K562 (cell line): ENCODE data around the gene GLDN. TPM values are rescaled to one million over a fixed set of nuclear protein-coding genes. Genes with fewer than 3 reads are reported as not detected.

Source experiments
- ATAC-seq: fragments of 200-7000 bp; cut with Tn5 transposase; 3 replicates; pipeline ENCODE4 v1.9.1; 2020; ENCODE audit warnings: moderate library complexity
- Bru-seq: library from RNA; stranded (reverse); fragments of 400-500 nt; gene quantifications from one replicate; lab custom pipeline; 2021; lab: Mats Ljungman, UMichigan
- BruChase-seq, 2 experiments: library from RNA; stranded (reverse); fragments of 400-500 nt; gene quantifications; one replicate each; lab custom pipeline; 2021; lab: Mats Ljungman, UMichigan
- BruUV-seq: library from RNA; stranded (reverse); fragments of 400-500 nt; replicated peaks from 2 replicates; lab custom pipeline; 2021; lab: Mats Ljungman, UMichigan
- CTCF ChIA-PET: fragments of 300-600 bp; formaldehyde crosslinking; extraction: SDS; loops from one replicate; lab custom pipeline; 2021; ENCODE audit warnings: low intra/inter-chr PET ratio; lab: Yijun Ruan, JAX
- POLR2A ChIA-PET: fragments of 300-600, 350-650 bp; sonication (Branson Sonifier 250); formaldehyde crosslinking; extraction: SDS; loops from one replicate; lab custom pipeline; 2021; ENCODE audit warnings: antibody characterized with exemption, inconsistent platforms; lab: Yijun Ruan, JAX
- DNase-seq, 4 experiments: peaks; one replicate each; pipeline versions ENCODE4 v3.0.0 to v3.0.0-alpha.2; 2011 to 2018; ENCODE audit warnings: low spot score in 3 of 4, mixed read lengths in 3 of 4; ENCODE audit errors: extremely low read depth in 1 of 4
- FAIRE-seq: peaks from 2 replicates; lab custom pipeline; 2011; peaks lifted over from hg19 to GRCh38; lab: Jason Lieb, UNC
- H2AFZ ChIP-seq: 2 replicates; pipeline ENCODE4 v1.6.0; 2011; ENCODE audit warnings: low read depth, low read length, control low read depth, inconsistent platforms
- H3K27ac ChIP-seq: fragments of 200-600 bp; 3 replicates; pipeline ENCODE4 v1.8.0; 2011; ENCODE audit warnings: low read depth, mild to moderate bottlenecking, control low read depth, inconsistent platforms, low read length, moderate library complexity, mixed read lengths; ENCODE audit errors: extremely low read depth
- H3K27me3 ChIP-seq, 2 experiments: fragments of 300-600 bp in 1 of 2; 2 replicates in 1 of 2; 3 replicates in 1 of 2; pipeline versions ENCODE4 v1.6.0 to v1.8.0; 2011; ENCODE audit warnings: inconsistent platforms in 2 of 2, low read length in 2 of 2, mild to moderate bottlenecking in 1 of 2, mixed read lengths in 1 of 2, moderate library complexity in 1 of 2; ENCODE audit not compliant: control insufficient read depth in 2 of 2, insufficient read depth in 2 of 2
- H3K36me3 ChIP-seq: fragments of 300-600 bp; 3 replicates; pipeline ENCODE4 v1.8.0; 2011; ENCODE audit warnings: mild to moderate bottlenecking, low read length, inconsistent platforms; ENCODE audit not compliant: control insufficient read depth, insufficient read depth
- H3K4me1 ChIP-seq, 2 experiments: fragments of 200-600 bp in 1 of 2; replicated peaks in 1 of 2; 2 replicates in 1 of 2; 3 replicates in 1 of 2; pipeline versions ENCODE4 v1.5.1 to v1.8.0; 2011; ENCODE audit warnings: inconsistent platforms in 2 of 2, low read length in 2 of 2, mild to moderate bottlenecking in 1 of 2, mixed read lengths in 1 of 2, moderate library complexity in 1 of 2; ENCODE audit not compliant: control insufficient read depth in 2 of 2, insufficient read depth in 2 of 2
- H3K4me2 ChIP-seq: 2 replicates; pipeline ENCODE4 v1.6.1; 2011; ENCODE audit warnings: low read length, control low read depth, inconsistent platforms, mixed read lengths; ENCODE audit not compliant: insufficient read depth
- H3K4me3 ChIP-seq: fragments of 200-600 bp; sonication (generic), shearing (Covaris generic); 2 replicates; pipeline ENCODE4 v1.5.1; 2016; ENCODE audit warnings: control low read depth, inconsistent platforms
- H3K79me2 ChIP-seq: fragments of 200-600 bp; 3 replicates; pipeline ENCODE4 v1.8.0; 2011; ENCODE audit warnings: low read length, inconsistent platforms; ENCODE audit not compliant: control insufficient read depth, insufficient read depth
- H3K9ac ChIP-seq, 2 experiments: 2 replicates each; pipeline versions ENCODE4 v1.6.0 to v1.6.1; 2011; ENCODE audit warnings: low read depth in 2 of 2, low read length in 2 of 2, control low read depth in 1 of 2, inconsistent platforms in 1 of 2, mild to moderate bottlenecking in 1 of 2, mixed read lengths in 1 of 2; ENCODE audit not compliant: insufficient read depth in 1 of 2
- H3K9me1 ChIP-seq: one replicate; pipeline ENCODE4 v1.6.0; 2011; ENCODE audit warnings: inconsistent platforms, mild to moderate bottlenecking, low read length, moderate library complexity; ENCODE audit not compliant: control insufficient read depth, insufficient read depth
- H3K9me3 ChIP-seq: replicated peaks from 2 replicates; pipeline ENCODE4 v1.5.1; 2011; ENCODE audit warnings: low read depth, low read length, inconsistent platforms; ENCODE audit not compliant: control insufficient read depth, insufficient read depth
- H4K20me1 ChIP-seq: replicated peaks from 2 replicates; pipeline ENCODE4 v1.6.1; 2011; ENCODE audit warnings: low read length, inconsistent platforms, mixed read lengths; ENCODE audit not compliant: control insufficient read depth, insufficient read depth
- EZH2 ChIP-seq: IDR thresholded peaks from 2 replicates; pipeline ENCODE4 v1.6.1; 2012; ENCODE audit warnings: low read depth, mild to moderate bottlenecking, inconsistent platforms, low read length, borderline replicate concordance
- GATA2 ChIP-seq: sonication (generic); formaldehyde crosslinking; IDR thresholded peaks from 2 replicates; pipeline ENCODE4 v1.4.0; 2020; ENCODE audit warnings: mild to moderate bottlenecking, missing genetic modification reagents
- RFX7 ChIP-seq: fragments of 250-450 bp; sonication (Bioruptor Pico); IDR thresholded peaks from 2 replicates; pipeline ENCODE4 v1.5.1; 2021; ENCODE audit warnings: mild to moderate bottlenecking
- SMARCB1 ChIP-seq: IDR thresholded peaks from 2 replicates; pipeline ENCODE4 v1.6.1; 2011; ENCODE audit warnings: improper control_type of control experiment, low read depth; ENCODE audit not compliant: insufficient read length
- THAP12 ChIP-seq: fragments of 250-450 bp; sonication (Bioruptor Pico); IDR thresholded peaks from 2 replicates; pipeline ENCODE4 v1.9.0; 2021; ENCODE audit warnings: mild to moderate bottlenecking, inconsistent platforms
- THRA ChIP-seq: fragments of 450-650 bp; IDR thresholded peaks from 2 replicates; pipeline ENCODE4 v1.6.1; 2017; ENCODE audit warnings: mild to moderate bottlenecking, moderate library complexity
- TRIM24 ChIP-seq, 2 experiments: fragments of 450-650 bp; IDR thresholded peaks; 2 replicates each; pipeline ENCODE4 v1.6.1; 2016
- ZNF197 ChIP-seq: fragments of 200-800 bp; sonication (Bioruptor generic); IDR thresholded peaks from 2 replicates; pipeline ENCODE4 v1.6.1; 2016; ENCODE audit warnings: low read depth, missing genetic modification characterization, missing compliant biosample characterization
- ZNF717 ChIP-seq: fragments of 250-450 bp; sonication (Bioruptor Pico); IDR thresholded peaks from 2 replicates; pipeline ENCODE4 v1.5.0; 2021
- WGBS: fragments of 100-300 bp; shearing (Covaris generic); methylation state at CpG from one replicate; pipeline ENCODE4 v1.1.6; 2016; ENCODE audit warnings: low coverage, mixed read lengths; ENCODE audit not compliant: insufficient coverage; ENCODE audit errors: missing lambda C conversion rate; 5-methylcytosine and 5-hydroxymethylcytosine counted together
- in situ Hi-C: fragments of 300-500 bp; cut with MboI; formaldehyde crosslinking; loops from 4 replicates; pipeline ENCODE4 v1.15.0; 2018; ENCODE audit warnings: inconsistent platforms, mixed read lengths
- intact Hi-C: fragments of 100-400 bp; cut with micrococcal nuclease; formaldehyde crosslinking; loops from 2 replicates; pipeline ENCODE4 v1.14.2; 2022
- long read RNA-seq, 3 experiments: library from polyadenylated mRNA in 2 of 3; library from RNA in 1 of 3; unstranded in 2 of 3; stranded (forward) in 1 of 3; transcript quantifications; one replicate each; pipeline ENCODE4 v2.0.0, GENCODE V29; 2019 to 2022
- polyA minus RNA-seq, 3 experiments: library from RNA; depleted of rRNA, polyadenylated mRNA; stranded (reverse); fragments of >200 nt; gene quantifications; 2 replicates each; pipeline ENCODE4 v1.2.3, GENCODE V29; 2011
- polyA plus RNA-seq, 8 experiments: library from polyadenylated mRNA; depleted of rRNA in 4 of 8; stranded (reverse) in 5 of 8; unstranded in 3 of 8; fragments of >200 nt; fragmentation: Nextera tagmentation in 2 of 8; fragmentation: Illumina TruSeq in 1 of 8; extraction: Ambion mirVana in 2 of 8; extraction: Trizol in 1 of 8; gene quantifications; 2 replicates each; pipeline versions ENCODE4 v1.2.1 to v1.2.3, GENCODE V29; 2011 to 2014; ENCODE audit warnings: inconsistent platforms in 1 of 8, missing spikeins in 1 of 8
- total RNA-seq, 7 experiments: library from RNA; depleted of rRNA in 6 of 7; stranded (reverse); fragments of >200 nt in 6 of 7; fragmentation: Illumina TruSeq in 2 of 7; extraction: Trizol in 2 of 7; gene quantifications; 2 replicates each; pipeline versions ENCODE4 v1.2.1 to v1.2.3, GENCODE V29; 2011 to 2021; ENCODE audit warnings: low replicate concordance in 1 of 7

The GLDN gene
- 0.12 and 0.32 TPM in 2 replicates for total RNA-seq (2011; cell fraction: chromatin; rRNA removed; ENCODE audit: low replicate concordance)
- 0.13 and 0.33 TPM in 2 replicates for total RNA-seq (2011; cell fraction: nucleolus; rRNA removed)
- 0.22 TPM in 1 of 2 replicates, not detected in the other for total RNA-seq (2011; cell fraction: nucleoplasm; rRNA removed)
- total RNA-seq (2014; rRNA removed), result 0.05 and 0.33 TPM in 2 replicates
- total RNA-seq (2014; rRNA removed; fragmentation: Illumina TruSeq; extraction: Trizol), result 0.19 and 0.22 TPM in 2 replicates
- total RNA-seq (2015; rRNA removed; fragmentation: Illumina TruSeq; extraction: Trizol), result 0.19 and 0.33 TPM in 2 replicates
- 0.18 and 0.31 TPM in 2 replicates for total RNA-seq (2021)
- polyA plus RNA-seq (2011; rRNA removed), result 0.21 and 0.23 TPM in 2 replicates
- 0.09 and 0.10 TPM in 2 replicates for polyA plus RNA-seq (2011; cell fraction: cytosol; rRNA removed)
- 0.31 and 0.36 TPM in 2 replicates for polyA plus RNA-seq (2011; cell fraction: nucleus; rRNA removed)
- 0.17 and 0.65 TPM in 2 replicates for polyA plus RNA-seq (2012)
- 0.21 and 0.22 TPM in 2 replicates for polyA plus RNA-seq (2014; fragmentation: Illumina TruSeq; extraction: Trizol)
- under 1 TPM; 0.07 to 0.10 TPM for polyA plus RNA-seq (2014; fragmentation: Nextera tagmentation; extraction: Ambion mirVana)
- polyA plus RNA-seq (2014; rRNA removed), result 0.05 and 0.77 TPM in 2 replicates
- 0.21 and 0.42 TPM in 2 replicates for polyA minus RNA-seq (2011; rRNA and poly(A)+ RNA removed)
- not detected in 2 replicates for polyA minus RNA-seq (2011; cell fraction: cytosol; rRNA and poly(A)+ RNA removed)
- polyA minus RNA-seq (2011; cell fraction: nucleus; rRNA and poly(A)+ RNA removed), result 0.22 and 0.40 TPM in 2 replicates
- percentile 20 among the genes with signal in this experiment for Bru-seq, nascent RNA
- BruChase-seq, experiment 1, labeled RNA remaining after a 2-hour chase, result percentile 14 among the genes with signal in this experiment
- percentile 23 among the genes with signal in this experiment for BruChase-seq, experiment 2, labeled RNA remaining after a 6-hour chase
- long read RNA-seq, experiment 1, partial matches to known transcripts, result 0 of 1 reads
- long read RNA-seq, experiment 1, other reads (novel, unspliced or antisense), result 1 of 1 reads
- long read RNA-seq, experiment 2, result 0 reads
- long read RNA-seq, experiment 3, result 0 reads

GRCh38 chr15:51341366-51342226, at the start of gene GLDN:
TSS of gene GLDN (plus strand) at chr15:51341655. CDS start at chr15:51341685, 30 bp downstream.
- H3K27me3 ChIP-seq, result peaks cover 21 to 34% of the 10 kb centered on the region in 2 experiments; a peak in 4 of 5 replicates
- CTCF ChIA-PET, result no interaction called here
- no peak for TF ChIP-seq EZH2
- no peak for TF ChIP-seq THRA
- TF ChIP-seq THAP12 (CRISPR knock-in tag), result no peak
- no peak for TF ChIP-seq TRIM24 (IDR thresholded peaks at IDR 0.05)
- TF ChIP-seq SMARCB1, result no peak
- TF ChIP-seq GATA2 (CRISPR knock-in tag), result no peak
- TF ChIP-seq ZNF717 (CRISPR knock-in tag), result no peak
- TF ChIP-seq RFX7, result no peak
- no peak for TF ChIP-seq ZNF197 (CRISPR knock-in tag)
- FAIRE-seq (no peak), ATAC-seq (no peak), DNase-seq (no peak)
- no peaks in the 10 kb centered on the region for H3K36me3 ChIP-seq
- H3K9ac ChIP-seq, result no peak within 1 kb of the TSS
- no peaks in the 10 kb centered on the region for H3K79me2 ChIP-seq
- H3K27ac ChIP-seq, result no peak within 1 kb of the TSS
- in situ Hi-C loops (no loop called here), intact Hi-C loops (no loop called here)
- no peaks in the 10 kb centered on the region for H3K9me1 ChIP-seq
- H3K4me1 ChIP-seq, result peaks cover 0 to 5% of the 10 kb centered on the region in 2 experiments; a peak in 1 of 5 replicates
- H4K20me1 ChIP-seq, result no peaks in the 10 kb centered on the region
- POLR2A ChIA-PET, result no interaction called here
- H3K4me2 ChIP-seq, result no peak within 1 kb of the TSS
- 7% methylated on average over 61 of the region's 76 CpGs for WGBS
- no peaks in the 10 kb centered on the region for H3K9me3 ChIP-seq
- H3K4me3 ChIP-seq, result no peak within 1 kb of the TSS
- BruUV-seq, result no TSS peak
- H2AFZ ChIP-seq, result no peak within 1 kb of the TSS
